Measurements from ENCODE around the gene PDGFC. TPM values are rescaled to one million over a fixed set of nuclear protein-coding genes. Genes with fewer than 3 reads are reported as not detected.

The PDGFC gene
- total and polyA plus RNA-seq, 2 of the 8 experiments (the other 6 are each of a cell fraction or from before 2014, with no cell fraction given): 0.65 to 2.7 TPM

DNA sequence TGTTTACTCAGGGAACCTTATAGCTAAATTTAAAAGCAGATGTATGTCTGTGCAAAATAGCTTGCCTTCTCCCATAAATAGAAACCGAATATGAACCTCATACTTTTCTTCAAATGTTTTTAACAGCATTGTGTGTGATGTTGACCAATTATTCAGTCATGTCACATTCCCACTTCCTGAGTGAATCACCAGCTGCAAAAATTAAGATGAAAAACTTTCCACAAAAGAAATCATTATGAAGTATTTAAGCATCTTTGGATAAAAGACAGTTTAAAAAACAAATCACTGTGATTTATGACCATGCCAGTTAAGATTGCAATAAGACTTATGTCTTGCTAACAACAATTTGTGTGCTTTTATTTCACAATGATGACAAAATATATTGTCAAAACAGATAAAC, 220.1 kb downstream of the PDGFC start (continued):
- TF ChIP-seq, protein P1, sequence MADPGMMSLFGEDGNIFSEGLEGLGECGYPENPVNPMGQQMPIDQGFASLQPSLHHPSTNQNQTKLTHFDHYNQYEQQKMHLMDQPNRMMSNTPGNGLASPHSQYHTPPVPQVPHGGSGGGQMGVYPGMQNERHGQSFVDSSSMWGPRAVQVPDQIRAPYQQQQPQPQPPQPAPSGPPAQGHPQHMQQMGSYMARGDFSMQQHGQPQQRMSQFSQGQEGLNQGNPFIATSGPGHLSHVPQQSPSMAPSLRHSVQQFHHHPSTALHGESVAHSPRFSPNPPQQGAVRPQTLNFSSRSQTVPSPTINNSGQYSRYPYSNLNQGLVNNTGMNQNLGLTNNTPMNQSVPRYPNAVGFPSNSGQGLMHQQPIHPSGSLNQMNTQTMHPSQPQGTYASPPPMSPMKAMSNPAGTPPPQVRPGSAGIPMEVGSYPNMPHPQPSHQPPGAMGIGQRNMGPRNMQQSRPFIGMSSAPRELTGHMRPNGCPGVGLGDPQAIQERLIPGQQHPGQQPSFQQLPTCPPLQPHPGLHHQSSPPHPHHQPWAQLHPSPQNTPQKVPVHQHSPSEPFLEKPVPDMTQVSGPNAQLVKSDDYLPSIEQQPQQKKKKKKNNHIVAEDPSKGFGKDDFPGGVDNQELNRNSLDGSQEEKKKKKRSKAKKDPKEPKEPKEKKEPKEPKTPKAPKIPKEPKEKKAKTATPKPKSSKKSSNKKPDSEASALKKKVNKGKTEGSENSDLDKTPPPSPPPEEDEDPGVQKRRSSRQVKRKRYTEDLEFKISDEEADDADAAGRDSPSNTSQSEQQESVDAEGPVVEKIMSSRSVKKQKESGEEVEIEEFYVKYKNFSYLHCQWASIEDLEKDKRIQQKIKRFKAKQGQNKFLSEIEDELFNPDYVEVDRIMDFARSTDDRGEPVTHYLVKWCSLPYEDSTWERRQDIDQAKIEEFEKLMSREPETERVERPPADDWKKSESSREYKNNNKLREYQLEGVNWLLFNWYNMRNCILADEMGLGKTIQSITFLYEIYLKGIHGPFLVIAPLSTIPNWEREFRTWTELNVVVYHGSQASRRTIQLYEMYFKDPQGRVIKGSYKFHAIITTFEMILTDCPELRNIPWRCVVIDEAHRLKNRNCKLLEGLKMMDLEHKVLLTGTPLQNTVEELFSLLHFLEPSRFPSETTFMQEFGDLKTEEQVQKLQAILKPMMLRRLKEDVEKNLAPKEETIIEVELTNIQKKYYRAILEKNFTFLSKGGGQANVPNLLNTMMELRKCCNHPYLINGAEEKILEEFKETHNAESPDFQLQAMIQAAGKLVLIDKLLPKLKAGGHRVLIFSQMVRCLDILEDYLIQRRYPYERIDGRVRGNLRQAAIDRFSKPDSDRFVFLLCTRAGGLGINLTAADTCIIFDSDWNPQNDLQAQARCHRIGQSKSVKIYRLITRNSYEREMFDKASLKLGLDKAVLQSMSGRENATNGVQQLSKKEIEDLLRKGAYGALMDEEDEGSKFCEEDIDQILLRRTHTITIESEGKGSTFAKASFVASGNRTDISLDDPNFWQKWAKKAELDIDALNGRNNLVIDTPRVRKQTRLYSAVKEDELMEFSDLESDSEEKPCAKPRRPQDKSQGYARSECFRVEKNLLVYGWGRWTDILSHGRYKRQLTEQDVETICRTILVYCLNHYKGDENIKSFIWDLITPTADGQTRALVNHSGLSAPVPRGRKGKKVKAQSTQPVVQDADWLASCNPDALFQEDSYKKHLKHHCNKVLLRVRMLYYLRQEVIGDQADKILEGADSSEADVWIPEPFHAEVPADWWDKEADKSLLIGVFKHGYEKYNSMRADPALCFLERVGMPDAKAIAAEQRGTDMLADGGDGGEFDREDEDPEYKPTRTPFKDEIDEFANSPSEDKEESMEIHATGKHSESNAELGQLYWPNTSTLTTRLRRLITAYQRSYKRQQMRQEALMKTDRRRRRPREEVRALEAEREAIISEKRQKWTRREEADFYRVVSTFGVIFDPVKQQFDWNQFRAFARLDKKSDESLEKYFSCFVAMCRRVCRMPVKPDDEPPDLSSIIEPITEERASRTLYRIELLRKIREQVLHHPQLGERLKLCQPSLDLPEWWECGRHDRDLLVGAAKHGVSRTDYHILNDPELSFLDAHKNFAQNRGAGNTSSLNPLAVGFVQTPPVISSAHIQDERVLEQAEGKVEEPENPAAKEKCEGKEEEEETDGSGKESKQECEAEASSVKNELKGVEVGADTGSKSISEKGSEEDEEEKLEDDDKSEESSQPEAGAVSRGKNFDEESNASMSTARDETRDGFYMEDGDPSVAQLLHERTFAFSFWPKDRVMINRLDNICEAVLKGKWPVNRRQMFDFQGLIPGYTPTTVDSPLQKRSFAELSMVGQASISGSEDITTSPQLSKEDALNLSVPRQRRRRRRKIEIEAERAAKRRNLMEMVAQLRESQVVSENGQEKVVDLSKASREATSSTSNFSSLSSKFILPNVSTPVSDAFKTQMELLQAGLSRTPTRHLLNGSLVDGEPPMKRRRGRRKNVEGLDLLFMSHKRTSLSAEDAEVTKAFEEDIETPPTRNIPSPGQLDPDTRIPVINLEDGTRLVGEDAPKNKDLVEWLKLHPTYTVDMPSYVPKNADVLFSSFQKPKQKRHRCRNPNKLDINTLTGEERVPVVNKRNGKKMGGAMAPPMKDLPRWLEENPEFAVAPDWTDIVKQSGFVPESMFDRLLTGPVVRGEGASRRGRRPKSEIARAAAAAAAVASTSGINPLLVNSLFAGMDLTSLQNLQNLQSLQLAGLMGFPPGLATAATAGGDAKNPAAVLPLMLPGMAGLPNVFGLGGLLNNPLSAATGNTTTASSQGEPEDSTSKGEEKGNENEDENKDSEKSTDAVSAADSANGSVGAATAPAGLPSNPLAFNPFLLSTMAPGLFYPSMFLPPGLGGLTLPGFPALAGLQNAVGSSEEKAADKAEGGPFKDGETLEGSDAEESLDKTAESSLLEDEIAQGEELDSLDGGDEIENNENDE (IDR thresholded peaks at IDR 0.05; ENCODE audit: insufficient replicate concordance, low read length): no peak
- TF ChIP-seq KDM5A (IDR thresholded peaks at IDR 0.05; ENCODE audit: low read length) (no peak), TBP (IDR thresholded peaks at IDR 0.05; ENCODE audit: low read depth, low read length) (no peak), EP300 (IDR thresholded peaks at IDR 0.05; ENCODE audit: borderline replicate concordance in 1 of 2, low read depth in 2 of 2, low read length in 2 of 2) (no peak), CBX5 (IDR thresholded peaks at IDR 0.05; ENCODE audit: low read depth, low read length) (no peak), TEAD4 (IDR thresholded peaks at IDR 0.05; ENCODE audit: low read depth, low read length) (no peak), BRCA1 (IDR thresholded peaks at IDR 0.05; ENCODE audit: low read depth, low read length) (no peak), GTF2F1 (IDR thresholded peaks at IDR 0.05; ENCODE audit: borderline replicate concordance, low read depth, low read length) (no peak), SP4 (IDR thresholded peaks at IDR 0.05; ENCODE audit: low read length) (no peak)
- TF ChIP-seq, protein P2, sequence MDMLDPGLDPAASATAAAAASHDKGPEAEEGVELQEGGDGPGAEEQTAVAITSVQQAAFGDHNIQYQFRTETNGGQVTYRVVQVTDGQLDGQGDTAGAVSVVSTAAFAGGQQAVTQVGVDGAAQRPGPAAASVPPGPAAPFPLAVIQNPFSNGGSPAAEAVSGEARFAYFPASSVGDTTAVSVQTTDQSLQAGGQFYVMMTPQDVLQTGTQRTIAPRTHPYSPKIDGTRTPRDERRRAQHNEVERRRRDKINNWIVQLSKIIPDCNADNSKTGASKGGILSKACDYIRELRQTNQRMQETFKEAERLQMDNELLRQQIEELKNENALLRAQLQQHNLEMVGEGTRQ (IDR thresholded peaks at IDR 0.05; ENCODE audit: low read length): no peak
